ENCODE data around the gene SNX3.

DNA sequence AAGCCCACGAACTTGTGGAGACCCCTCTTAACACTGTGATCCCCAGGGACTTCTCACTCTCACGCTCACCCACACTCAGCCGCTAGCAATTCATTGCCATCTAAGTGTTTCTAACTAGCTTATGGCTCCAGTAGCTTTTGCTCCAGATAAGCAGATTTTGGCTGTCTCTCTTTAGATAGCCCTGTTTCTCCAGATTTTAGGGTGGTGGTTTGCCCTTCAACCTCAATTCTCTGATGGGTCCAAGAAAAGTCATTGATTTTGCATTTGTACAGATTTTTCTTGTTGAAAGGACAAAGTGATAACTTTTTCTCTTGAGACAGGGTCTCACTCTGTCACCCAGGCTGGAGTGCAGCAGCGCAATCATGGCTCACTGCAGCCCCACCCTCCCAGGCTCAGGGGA lies 53.8 kb downstream of the SNX3 start:
- TF ChIP-seq, protein P1, sequence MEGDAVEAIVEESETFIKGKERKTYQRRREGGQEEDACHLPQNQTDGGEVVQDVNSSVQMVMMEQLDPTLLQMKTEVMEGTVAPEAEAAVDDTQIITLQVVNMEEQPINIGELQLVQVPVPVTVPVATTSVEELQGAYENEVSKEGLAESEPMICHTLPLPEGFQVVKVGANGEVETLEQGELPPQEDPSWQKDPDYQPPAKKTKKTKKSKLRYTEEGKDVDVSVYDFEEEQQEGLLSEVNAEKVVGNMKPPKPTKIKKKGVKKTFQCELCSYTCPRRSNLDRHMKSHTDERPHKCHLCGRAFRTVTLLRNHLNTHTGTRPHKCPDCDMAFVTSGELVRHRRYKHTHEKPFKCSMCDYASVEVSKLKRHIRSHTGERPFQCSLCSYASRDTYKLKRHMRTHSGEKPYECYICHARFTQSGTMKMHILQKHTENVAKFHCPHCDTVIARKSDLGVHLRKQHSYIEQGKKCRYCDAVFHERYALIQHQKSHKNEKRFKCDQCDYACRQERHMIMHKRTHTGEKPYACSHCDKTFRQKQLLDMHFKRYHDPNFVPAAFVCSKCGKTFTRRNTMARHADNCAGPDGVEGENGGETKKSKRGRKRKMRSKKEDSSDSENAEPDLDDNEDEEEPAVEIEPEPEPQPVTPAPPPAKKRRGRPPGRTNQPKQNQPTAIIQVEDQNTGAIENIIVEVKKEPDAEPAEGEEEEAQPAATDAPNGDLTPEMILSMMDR (IDR thresholded peaks at IDR 0.05; ENCODE audit: low read depth, low read length): no peak
- TF ChIP-seq EZH2phosphoT487 (IDR thresholded peaks at IDR 0.05; ENCODE audit: low read depth): no peak
